K562 (cell line): Measurements from ENCODE around the gene RPS8. TPM values are rescaled to one million over a fixed set of nuclear protein-coding genes. Genes with fewer than 3 reads are reported as not detected.

Source experiments
- ARID2 ChIP-seq: fragments of 450-650 bp; IDR thresholded peaks from 2 replicates; pipeline ENCODE4 v1.6.1; 2017; ENCODE audit warnings: antibody characterized with exemption, mild to moderate bottlenecking
- BRD4 ChIP-seq: fragments of 200-600 bp; sonication (generic); IDR thresholded peaks from 2 replicates; pipeline ENCODE4 v1.6.1; 2017; ENCODE audit warnings: inconsistent platforms
- C11orf30 ChIP-seq: fragments of 450-650 bp; IDR thresholded peaks from 2 replicates; pipeline ENCODE4 v1.6.1; 2016; ENCODE audit warnings: low read depth, mild to moderate bottlenecking
- FOSL1 ChIP-seq: fragments of 200-800 bp; sonication (Bioruptor generic); conservative IDR thresholded peaks from 2 replicates; pipeline ENCODE4 v1.6.1; 2016; ENCODE audit warnings: missing genetic modification characterization, missing compliant biosample characterization
- HCFC1 ChIP-seq: IDR thresholded peaks from 2 replicates; pipeline ENCODE4 v1.6.1; 2012; ENCODE audit warnings: low read depth, low read length, improper control_type of control experiment
- ILF3 ChIP-seq: fragments of 450-650 bp; IDR thresholded peaks from 2 replicates; pipeline ENCODE4 v1.6.1; 2018; ENCODE audit warnings: antibody characterized with exemption, mild to moderate bottlenecking, moderate library complexity, borderline replicate concordance
- KHSRP ChIP-seq: fragments of 450-650 bp; IDR thresholded peaks from 2 replicates; pipeline ENCODE4 v1.6.1; 2017
- KLF13 ChIP-seq: fragments of 450-650 bp; IDR thresholded peaks from 2 replicates; pipeline ENCODE4 v1.6.1; 2016; ENCODE audit warnings: missing genetic modification characterization, low read depth, mild to moderate bottlenecking, missing compliant biosample characterization, moderate library complexity, borderline replicate concordance
- MCM2 ChIP-seq: fragments of 450-650 bp; IDR thresholded peaks from 2 replicates; pipeline ENCODE4 v1.6.1; 2017; ENCODE audit warnings: low read depth, mild to moderate bottlenecking
- NR1H2 ChIP-seq: sonication (generic); formaldehyde crosslinking; IDR thresholded peaks from 2 replicates; pipeline ENCODE4 v1.4.0; 2020; ENCODE audit warnings: mild to moderate bottlenecking, missing genetic modification reagents
- NR2C1 ChIP-seq, 2 experiments: fragments of 450-650 bp; IDR thresholded peaks; 2 replicates each; pipeline ENCODE4 v1.6.1; 2017; ENCODE audit warnings: mild to moderate bottlenecking in 2 of 2, antibody characterized with exemption in 1 of 2, inconsistent platforms in 1 of 2, missing compliant biosample characterization in 1 of 2, missing genetic modification characterization in 1 of 2
- NR2F6 ChIP-seq: fragments of 450-650 bp; formaldehyde crosslinking; IDR thresholded peaks from 2 replicates; pipeline ENCODE4 v1.4.0; 2020; ENCODE audit warnings: mild to moderate bottlenecking
- PHF8 ChIP-seq: fragments of 200-600 bp; sonication (generic); IDR thresholded peaks from 2 replicates; pipeline ENCODE4 v1.6.1; 2012; ENCODE audit warnings: mixed run types, mild to moderate bottlenecking, inconsistent platforms, low read length, moderate library complexity, borderline replicate concordance
- PRMT5 ChIP-seq: sonication (generic); formaldehyde crosslinking; IDR thresholded peaks from 2 replicates; pipeline ENCODE4 v1.5.0; 2020; ENCODE audit warnings: missing genetic modification reagents
- PTBP1 ChIP-seq: fragments of 200-400 bp; formaldehyde crosslinking; IDR thresholded peaks from 2 replicates; pipeline ENCODE4 v1.6.1; 2017; ENCODE audit warnings: low read depth, low read length
- SIN3B ChIP-seq: fragments of 450-650 bp; IDR thresholded peaks from 2 replicates; pipeline ENCODE4 v1.6.1; 2017; ENCODE audit warnings: low read depth, mild to moderate bottlenecking, moderate library complexity
- SMAD4 ChIP-seq: fragments of 250-450 bp; sonication (Bioruptor Pico); conservative IDR thresholded peaks from 2 replicates; pipeline ENCODE4 v1.8.0; 2021; ENCODE audit warnings: inconsistent platforms, mild to moderate bottlenecking, moderate library complexity
- SMARCC2 ChIP-seq: fragments of 450-650 bp; IDR thresholded peaks from 2 replicates; pipeline ENCODE4 v1.6.1; 2017; ENCODE audit warnings: antibody characterized with exemption, moderate library complexity, mild to moderate bottlenecking, low read depth
- SREBF1 ChIP-seq: fragments of 150-350 bp; IDR thresholded peaks from 2 replicates; pipeline ENCODE4 v1.6.1; 2014; ENCODE audit warnings: antibody characterized with exemption, low read depth, low read length, borderline replicate concordance
- SREBF2 ChIP-seq: sonication (generic); formaldehyde crosslinking; IDR thresholded peaks from 2 replicates; pipeline ENCODE4 v1.4.0; 2020; ENCODE audit warnings: mild to moderate bottlenecking, missing genetic modification reagents
- SRSF7 ChIP-seq: fragments of 200-400 bp; formaldehyde crosslinking; optimal IDR thresholded peaks from 2 replicates; pipeline ENCODE3; 2017; ENCODE audit warnings: mild to moderate bottlenecking, low read depth, low read length
- XRCC3 ChIP-seq: fragments of 450-650 bp; IDR thresholded peaks from 2 replicates; pipeline ENCODE4 v1.6.1; 2017; ENCODE audit warnings: mild to moderate bottlenecking, moderate library complexity
- ZBTB17 ChIP-seq: fragments of 450-650 bp; formaldehyde crosslinking; IDR thresholded peaks from 2 replicates; pipeline ENCODE4 v1.4.0; 2020; ENCODE audit warnings: mild to moderate bottlenecking
- polyA plus RNA-seq, 8 experiments: library from polyadenylated mRNA; depleted of rRNA in 4 of 8; stranded (reverse) in 5 of 8; unstranded in 3 of 8; fragments of >200 nt; fragmentation: Nextera tagmentation in 2 of 8; fragmentation: Illumina TruSeq in 1 of 8; extraction: Ambion mirVana in 2 of 8; extraction: Trizol in 1 of 8; gene quantifications; 2 replicates each; pipeline versions ENCODE4 v1.2.1 to v1.2.3, GENCODE V29; 2011 to 2014; ENCODE audit warnings: inconsistent platforms in 1 of 8, missing spikeins in 1 of 8
- total RNA-seq, 7 experiments: library from RNA; depleted of rRNA in 6 of 7; stranded (reverse); fragments of >200 nt in 6 of 7; fragmentation: Illumina TruSeq in 2 of 7; extraction: Trizol in 2 of 7; gene quantifications; 2 replicates each; pipeline versions ENCODE4 v1.2.1 to v1.2.3, GENCODE V29; 2011 to 2021; ENCODE audit warnings: low replicate concordance in 1 of 7
- TF ChIP-seq, protein P1 (sequence below): fragments of 450-650 bp; IDR thresholded peaks from 2 replicates; pipeline ENCODE4 v1.6.1; 2017; ENCODE audit warnings: mild to moderate bottlenecking, moderate library complexity
- TF ChIP-seq, protein P2 (sequence below): fragments of 250-450 bp; sonication (Bioruptor Pico); IDR thresholded peaks from 2 replicates; pipeline ENCODE4 v1.8.0; 2021; ENCODE audit warnings: mild to moderate bottlenecking, moderate library complexity
- TF ChIP-seq, protein P3 (sequence below): fragments of 250-450 bp; sonication (Bioruptor Pico); IDR thresholded peaks from 2 replicates; pipeline ENCODE4 v1.4.0; 2020; ENCODE audit warnings: mild to moderate bottlenecking

The RPS8 gene
- total and polyA plus RNA-seq, 9 of the 15 experiments (the other 6 are each of a cell fraction or from before 2014, with no cell fraction given) = 2,431 to 4,168 (median 3,109) TPM

DNA sequence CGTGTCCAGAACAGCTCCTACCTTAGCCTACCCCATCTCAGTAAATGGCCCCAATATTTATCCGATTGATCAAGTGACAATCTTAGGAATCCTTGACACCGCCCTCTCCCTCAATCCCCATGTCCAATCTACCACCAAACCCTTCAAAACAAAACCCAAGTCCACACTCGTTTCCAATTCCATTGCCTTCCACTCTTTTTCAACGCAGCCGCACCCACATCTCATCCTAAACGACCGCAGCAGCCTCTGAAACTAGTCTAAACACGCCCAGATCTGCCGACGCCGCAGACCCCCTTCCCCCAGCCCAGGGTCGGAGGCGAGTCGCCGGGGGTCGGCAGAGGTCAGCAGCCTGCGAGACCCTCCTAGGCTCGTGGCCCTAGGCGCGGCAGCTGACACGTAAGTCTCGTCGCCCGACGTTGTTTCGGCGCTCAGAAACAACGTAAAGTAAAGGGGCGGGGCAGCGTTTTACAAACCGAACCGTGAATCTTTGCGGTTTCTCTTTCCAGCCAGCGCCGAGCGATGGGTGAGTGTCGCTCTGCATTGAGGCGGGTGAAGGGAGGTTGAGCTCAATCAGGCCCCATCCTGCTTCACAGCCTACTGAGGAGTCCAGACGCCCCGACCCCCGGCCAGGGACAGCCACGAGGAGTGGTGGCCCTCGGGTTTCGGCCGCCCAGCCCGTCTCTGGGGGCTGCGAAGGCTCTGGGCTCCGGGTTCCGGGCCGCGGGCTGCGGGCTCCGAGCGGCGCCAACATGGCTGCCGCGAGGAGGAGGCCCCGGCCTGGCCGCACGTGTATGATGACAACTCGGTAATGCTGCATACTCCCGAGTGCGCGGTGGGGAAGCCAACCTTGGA, at the start of gene RPS8 (continued):
- TF ChIP-seq PRMT5 (CRISPR knock-in tag) (no peak), SRSF7 (no peak), ARID2 (peak; percentile 66; the same call in 1 of the 2 replicates), NR1H2 (no peak), XRCC3 (no peak), SMARCC2 (peak; percentile 75; the same call in 1 of the 2 replicates), C11orf30 (peak; percentile 96), PHF8 (peak; percentile 100), ZBTB17 (CRISPR knock-in tag) (peak; percentile 82), PTBP1 (peak; percentile 58; the same call in 1 of the 2 replicates), ILF3 (peak; percentile 91; the same call in 1 of the 2 replicates), SMAD4 (CRISPR knock-in tag) (peak; percentile 76), BRD4 (peak; percentile 100), SREBF2 (CRISPR knock-in tag) (no peak), KLF13 (tag) (peak; percentile 98), KHSRP (peak; percentile 96), SREBF1 (0 out of 2 replicates have a peak, but pooled peaks have one; percentile 40), MCM2 (no peak), HCFC1 (peak; percentile 86), NR2F6 (peak; percentile 17; the same call in 1 of the 2 replicates), FOSL1 (peak; percentile 77), SIN3B (peak; percentile 86), NR2C1 (IDR thresholded peaks at IDR 0.05) (peak; percentile 79), NR2C1 (tag; IDR thresholded peaks at IDR 0.05) (peak; percentile 74)
- TF ChIP-seq, protein P1, sequence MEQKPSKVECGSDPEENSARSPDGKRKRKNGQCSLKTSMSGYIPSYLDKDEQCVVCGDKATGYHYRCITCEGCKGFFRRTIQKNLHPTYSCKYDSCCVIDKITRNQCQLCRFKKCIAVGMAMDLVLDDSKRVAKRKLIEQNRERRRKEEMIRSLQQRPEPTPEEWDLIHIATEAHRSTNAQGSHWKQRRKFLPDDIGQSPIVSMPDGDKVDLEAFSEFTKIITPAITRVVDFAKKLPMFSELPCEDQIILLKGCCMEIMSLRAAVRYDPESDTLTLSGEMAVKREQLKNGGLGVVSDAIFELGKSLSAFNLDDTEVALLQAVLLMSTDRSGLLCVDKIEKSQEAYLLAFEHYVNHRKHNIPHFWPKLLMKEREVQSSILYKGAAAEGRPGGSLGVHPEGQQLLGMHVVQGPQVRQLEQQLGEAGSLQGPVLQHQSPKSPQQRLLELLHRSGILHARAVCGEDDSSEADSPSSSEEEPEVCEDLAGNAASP = no peak
- TF ChIP-seq, protein P2, sequence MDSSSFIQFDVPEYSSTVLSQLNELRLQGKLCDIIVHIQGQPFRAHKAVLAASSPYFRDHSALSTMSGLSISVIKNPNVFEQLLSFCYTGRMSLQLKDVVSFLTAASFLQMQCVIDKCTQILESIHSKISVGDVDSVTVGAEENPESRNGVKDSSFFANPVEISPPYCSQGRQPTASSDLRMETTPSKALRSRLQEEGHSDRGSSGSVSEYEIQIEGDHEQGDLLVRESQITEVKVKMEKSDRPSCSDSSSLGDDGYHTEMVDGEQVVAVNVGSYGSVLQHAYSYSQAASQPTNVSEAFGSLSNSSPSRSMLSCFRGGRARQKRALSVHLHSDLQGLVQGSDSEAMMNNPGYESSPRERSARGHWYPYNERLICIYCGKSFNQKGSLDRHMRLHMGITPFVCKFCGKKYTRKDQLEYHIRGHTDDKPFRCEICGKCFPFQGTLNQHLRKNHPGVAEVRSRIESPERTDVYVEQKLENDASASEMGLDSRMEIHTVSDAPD (CRISPR knock-in tag) = no peak
- TF ChIP-seq, protein P3, sequence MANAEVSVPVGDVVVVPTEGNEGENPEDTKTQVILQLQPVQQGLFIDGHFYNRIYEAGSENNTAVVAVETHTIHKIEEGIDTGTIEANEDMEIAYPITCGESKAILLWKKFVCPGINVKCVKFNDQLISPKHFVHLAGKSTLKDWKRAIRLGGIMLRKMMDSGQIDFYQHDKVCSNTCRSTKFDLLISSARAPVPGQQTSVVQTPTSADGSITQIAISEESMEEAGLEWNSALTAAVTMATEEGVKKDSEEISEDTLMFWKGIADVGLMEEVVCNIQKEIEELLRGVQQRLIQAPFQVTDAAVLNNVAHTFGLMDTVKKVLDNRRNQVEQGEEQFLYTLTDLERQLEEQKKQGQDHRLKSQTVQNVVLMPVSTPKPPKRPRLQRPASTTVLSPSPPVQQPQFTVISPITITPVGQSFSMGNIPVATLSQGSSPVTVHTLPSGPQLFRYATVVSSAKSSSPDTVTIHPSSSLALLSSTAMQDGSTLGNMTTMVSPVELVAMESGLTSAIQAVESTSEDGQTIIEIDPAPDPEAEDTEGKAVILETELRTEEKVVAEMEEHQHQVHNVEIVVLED (CRISPR knock-in tag) = peak; percentile 82
